ENCODE measurements around the gene DBR1. TPM values are rescaled to one million over a fixed set of nuclear protein-coding genes. Genes with fewer than 3 reads are reported as not detected.

Gene DBR1
- total and polyA plus RNA-seq, 9 of the 15 experiments (the other 6 are each of a cell fraction or from before 2014, with no cell fraction given): 2.7 to 14.1 (median 10.9) TPM

- H3K9me1 ChIP-seq (ENCODE audit: control insufficient read depth, insufficient read depth, low read length): no peaks in the 10 kb centered on the region
- no peaks in the 10 kb centered on the region for H4K20me1 ChIP-seq (replicated peaks; ENCODE audit: control insufficient read depth, insufficient read depth, low read length)
- H2AFZ ChIP-seq (ENCODE audit: low read depth, low read length): no peak overlapping the region
- ChIA-PET POLR2A (interaction anchor here (0.7 kb wide), 1 partner anchor 10 kb away, joined by 3 read pairs; the partner anchor contains the start of gene DBR1), CTCF (ENCODE audit: low intra/inter-chr PET ratio) (no interaction called here)
- no peak overlapping the region for H3K27ac ChIP-seq (ENCODE audit: extremely low read depth, low read depth, low read length)
- intact Hi-C loops (cut with micrococcal nuclease) (no loop called here), in situ Hi-C loops (cut with MboI) (no loop called here)
- ATAC-seq (no peak), FAIRE-seq (no peak), DNase-seq (ENCODE audit: extremely low read depth in 1 of 4, low spot score in 3 of 4) (no peak)
- BruUV-seq (replicated peaks): no TSS peak
- TF ChIP-seq RCOR1 (IDR thresholded peaks at IDR 0.05; ENCODE audit: borderline replicate concordance in 1 of 2, low read depth in 2 of 2, low read length in 2 of 2) (no peak), LEF1 (IDR thresholded peaks at IDR 0.05) (no peak), HSF4 (CRISPR knock-in tag; IDR thresholded peaks at IDR 0.05; ENCODE audit: borderline replicate concordance) (no peak), ASH1L (IDR thresholded peaks at IDR 0.05; ENCODE audit: borderline replicate concordance, low read depth, partially characterized antibody) (no peak), HOXB6 (CRISPR knock-in tag; IDR thresholded peaks at IDR 0.05; ENCODE audit: borderline replicate concordance) (no peak), FOXJ2 (tag; IDR thresholded peaks at IDR 0.05) (no peak)
- TF ChIP-seq, protein P1, sequence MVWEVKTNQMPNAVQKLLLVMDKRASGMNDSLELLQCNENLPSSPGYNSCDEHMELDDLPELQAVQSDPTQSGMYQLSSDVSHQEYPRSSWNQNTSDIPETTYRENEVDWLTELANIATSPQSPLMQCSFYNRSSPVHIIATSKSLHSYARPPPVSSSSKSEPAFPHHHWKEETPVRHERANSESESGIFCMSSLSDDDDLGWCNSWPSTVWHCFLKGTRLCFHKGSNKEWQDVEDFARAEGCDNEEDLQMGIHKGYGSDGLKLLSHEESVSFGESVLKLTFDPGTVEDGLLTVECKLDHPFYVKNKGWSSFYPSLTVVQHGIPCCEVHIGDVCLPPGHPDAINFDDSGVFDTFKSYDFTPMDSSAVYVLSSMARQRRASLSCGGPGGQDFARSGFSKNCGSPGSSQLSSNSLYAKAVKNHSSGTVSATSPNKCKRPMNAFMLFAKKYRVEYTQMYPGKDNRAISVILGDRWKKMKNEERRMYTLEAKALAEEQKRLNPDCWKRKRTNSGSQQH (CRISPR knock-in tag; IDR thresholded peaks at IDR 0.05): no peak
- WGBS (ENCODE audit: insufficient coverage, low coverage, missing lambda C conversion rate): no CpG with 5 or more reads among the region's 2 CpGs
- no peaks in the 10 kb centered on the region for H3K9me3 ChIP-seq (replicated peaks; ENCODE audit: control insufficient read depth, insufficient read depth, low read depth, low read length)
- H3K36me3 ChIP-seq (ENCODE audit: control insufficient read depth, insufficient read depth, low read length): peaks cover 61% of the 10 kb centered on the region
- H3K9ac ChIP-seq (ENCODE audit: insufficient read depth in 1 of 2, low read depth in 2 of 2, low read length in 2 of 2): no peak overlapping the region
- no peak overlapping the region for H3K4me2 ChIP-seq (ENCODE audit: insufficient read depth, low read length)
- H3K4me1 ChIP-seq (replicated peaks in 1 of 2; ENCODE audit: control insufficient read depth in 2 of 2, insufficient read depth in 2 of 2, low read length in 2 of 2): peaks cover 0 to 4% of the 10 kb centered on the region in 2 experiments; a peak in 2 of 5 replicates
- H3K27me3 ChIP-seq (ENCODE audit: control insufficient read depth in 2 of 2, insufficient read depth in 2 of 2, low read length in 2 of 2): no peaks in the 10 kb centered on the region
- H3K4me3 ChIP-seq: no peak overlapping the region
- H3K79me2 ChIP-seq (ENCODE audit: control insufficient read depth, insufficient read depth, low read length): no peaks in the 10 kb centered on the region
Observed at GRCh38 chr3:138165061-138165460, 9.7 kb downstream of the DBR1 start.

All from K562 (cell line).